Activated CD4-positive, CD25-positive, alpha-beta regulatory T cell treated with anti-CD3 and anti-CD28 coated beads, Interleukin-2, amount 50 U/mL, for 24 hours (primary cell): ENCODE measurements around the gene CDR2.
"Not testable (repeated sequence)": the region's sequence is repeated elsewhere in the genome, so short reads cannot be mapped to it uniquely, and the experiment has no call there.

Experiments used
- ATAC-seq, 2 donors: fragments of 150-1000 bp; cut with Tn5 transposase; one replicate each; pipeline ENCODE4 v1.10.0; 2021; ENCODE audit warnings: mild to moderate bottlenecking in 1 of 2, moderate library complexity in 1 of 2

The CDR2 gene

GRCh38 chr16:22301423-22301822, 73.0 kb downstream of the CDR2 start:
- not testable (repeated sequence) for ATAC-seq

DNA sequence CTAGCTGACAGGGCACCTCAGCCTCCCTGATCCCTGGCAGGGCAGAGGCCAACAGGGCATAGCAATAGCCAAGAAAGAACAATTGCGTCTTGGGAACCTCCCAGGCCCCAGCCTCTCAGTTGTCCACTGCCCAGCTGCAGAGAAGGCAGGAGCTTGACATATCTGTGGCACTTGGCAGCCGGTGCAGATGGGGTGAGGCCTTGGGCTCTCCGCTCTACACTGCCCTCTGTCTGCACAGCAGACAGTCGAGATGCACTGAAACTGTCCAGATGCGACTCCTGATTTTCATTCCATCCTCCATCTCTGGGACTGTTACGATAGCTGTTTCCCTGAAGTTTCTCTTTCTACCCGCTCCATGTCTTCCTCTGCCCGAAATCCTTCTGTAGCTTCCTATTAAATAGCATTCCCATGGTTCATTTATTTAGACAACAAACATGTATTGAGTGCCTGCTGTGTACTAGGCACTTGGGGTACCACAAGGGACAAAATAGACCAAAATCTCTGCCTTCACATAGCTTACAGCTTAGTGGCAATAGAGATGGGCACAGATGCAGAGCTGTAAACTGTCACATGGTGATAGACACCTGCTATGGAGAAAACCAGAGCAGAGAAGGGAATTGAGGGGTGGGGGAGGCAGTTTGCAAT, 73.9 kb downstream of the CDR2 start:
- ATAC-seq = no peak

- no peak for ATAC-seq
Observed at GRCh38 chr16:22299036-22299435, 75.4 kb downstream of the CDR2 start.

DNA sequence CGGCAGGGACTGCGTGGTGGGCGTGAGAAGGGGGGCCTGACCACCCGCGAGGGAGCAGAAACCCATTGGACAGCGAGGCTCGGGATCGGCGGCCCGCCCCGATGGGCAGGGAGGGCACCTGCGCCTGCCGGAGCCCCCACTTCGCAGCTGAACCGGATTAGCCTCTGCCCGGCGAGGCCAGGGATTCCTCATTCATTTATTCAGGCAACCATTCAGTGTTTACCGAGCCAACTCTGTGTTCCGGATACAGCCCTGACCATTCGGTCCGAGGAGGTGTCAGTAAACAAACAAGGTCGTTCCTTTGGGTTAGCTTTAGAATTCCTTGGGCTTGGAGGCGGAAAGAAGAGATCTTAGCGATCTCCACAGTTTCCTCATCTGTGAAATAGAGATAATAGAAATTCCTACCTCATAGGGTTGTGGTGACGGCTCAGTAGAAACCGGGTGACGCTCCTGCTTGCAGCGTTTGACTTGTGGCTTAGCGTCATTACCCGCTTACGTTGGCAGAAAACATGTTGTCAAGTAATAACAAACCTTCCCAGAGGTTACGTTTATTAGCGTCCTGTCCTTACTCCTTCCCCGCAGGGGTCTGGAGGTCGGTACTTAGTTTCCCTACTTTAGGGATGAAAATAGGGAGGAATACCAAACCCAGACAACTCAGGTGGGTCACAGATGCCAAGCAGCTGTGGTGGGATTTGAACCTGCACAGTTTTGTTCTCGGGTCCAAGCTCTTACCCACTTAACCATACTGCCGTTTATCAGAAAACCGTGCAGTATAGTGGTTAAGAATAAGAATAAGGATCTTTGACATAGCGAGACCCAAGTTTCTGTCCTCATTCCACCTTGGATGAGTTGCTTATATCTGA, 76.3 kb downstream of the CDR2 start:
- peak; percentile 47 to 52 for ATAC-seq

- peak; percentile 82 to 85 for ATAC-seq
Observed at GRCh38 chr16:22297114-22297870, 77.1 kb downstream of the CDR2 start, which contains the start of gene POLR3E. Gene POLR3E (plus strand): TSS chr16:22297409. CDS start chr16:22302969, 5,560 bp downstream.

- no peak for ATAC-seq
Observed at GRCh38 chr16:22296225-22297113, 78.0 kb downstream of the CDR2 start.
